ENCODE results near the gene ZHX3.

The ZHX3 gene

DNA sequence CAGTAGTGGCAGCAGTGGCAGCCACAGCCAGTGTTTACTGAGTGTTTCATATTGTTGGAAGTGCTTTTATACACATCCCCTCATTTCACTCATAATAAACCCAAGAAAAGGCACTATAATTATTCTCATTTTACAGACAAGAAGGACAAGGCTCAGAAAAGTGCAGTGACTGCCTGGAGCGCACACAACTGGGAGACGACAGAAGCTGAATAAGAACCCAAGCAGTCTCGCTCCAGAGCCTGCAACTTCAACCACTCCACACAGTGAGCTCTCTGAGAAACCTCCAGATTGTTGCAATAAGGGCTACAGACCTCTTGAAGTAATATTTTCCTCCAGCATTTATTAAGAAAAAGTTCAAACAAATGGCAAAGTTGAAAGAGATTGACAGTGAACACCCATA, 103.3 kb downstream of the ZHX3 start:
- no peak for TF ChIP-seq ZFX (IDR thresholded peaks at IDR 0.05; ENCODE audit: borderline replicate concordance)
- TF ChIP-seq, protein P1, sequence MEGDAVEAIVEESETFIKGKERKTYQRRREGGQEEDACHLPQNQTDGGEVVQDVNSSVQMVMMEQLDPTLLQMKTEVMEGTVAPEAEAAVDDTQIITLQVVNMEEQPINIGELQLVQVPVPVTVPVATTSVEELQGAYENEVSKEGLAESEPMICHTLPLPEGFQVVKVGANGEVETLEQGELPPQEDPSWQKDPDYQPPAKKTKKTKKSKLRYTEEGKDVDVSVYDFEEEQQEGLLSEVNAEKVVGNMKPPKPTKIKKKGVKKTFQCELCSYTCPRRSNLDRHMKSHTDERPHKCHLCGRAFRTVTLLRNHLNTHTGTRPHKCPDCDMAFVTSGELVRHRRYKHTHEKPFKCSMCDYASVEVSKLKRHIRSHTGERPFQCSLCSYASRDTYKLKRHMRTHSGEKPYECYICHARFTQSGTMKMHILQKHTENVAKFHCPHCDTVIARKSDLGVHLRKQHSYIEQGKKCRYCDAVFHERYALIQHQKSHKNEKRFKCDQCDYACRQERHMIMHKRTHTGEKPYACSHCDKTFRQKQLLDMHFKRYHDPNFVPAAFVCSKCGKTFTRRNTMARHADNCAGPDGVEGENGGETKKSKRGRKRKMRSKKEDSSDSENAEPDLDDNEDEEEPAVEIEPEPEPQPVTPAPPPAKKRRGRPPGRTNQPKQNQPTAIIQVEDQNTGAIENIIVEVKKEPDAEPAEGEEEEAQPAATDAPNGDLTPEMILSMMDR (IDR thresholded peaks at IDR 0.05), result no peak
- H3K27ac ChIP-seq, result no peak overlapping the region

DNA sequence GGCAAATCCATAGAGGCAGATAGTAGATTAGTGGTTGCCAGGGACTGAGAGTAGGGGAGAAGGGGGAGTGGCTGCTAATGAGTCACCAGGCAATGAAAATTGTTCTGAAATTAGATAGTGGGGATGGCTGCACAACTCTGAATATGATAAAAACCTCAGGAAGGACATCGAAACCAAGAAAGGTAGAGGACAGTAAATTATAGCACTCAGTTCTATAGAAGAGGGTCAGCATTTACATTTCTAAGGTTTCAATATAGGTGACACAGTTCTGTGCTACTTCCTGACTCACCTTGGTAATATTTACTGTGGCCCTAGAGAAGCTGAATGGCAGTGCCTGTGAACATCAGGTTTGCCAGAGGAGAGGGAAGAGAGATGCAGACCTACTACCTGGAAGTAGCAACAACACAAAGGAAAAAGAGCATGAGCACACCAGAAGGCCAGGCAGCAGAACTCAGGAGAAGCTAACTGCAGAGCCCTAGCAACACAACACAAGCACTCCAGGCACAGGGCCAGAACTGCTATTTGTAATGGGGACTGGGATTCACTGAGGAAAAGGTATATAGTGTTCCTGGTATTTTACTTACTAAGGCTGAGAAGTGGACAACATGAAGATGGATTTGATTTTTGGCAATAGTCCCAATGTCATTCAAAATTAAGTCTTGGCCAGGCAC, 104.2 kb downstream of the ZHX3 start:
- TF ChIP-seq, protein P1 (IDR thresholded peaks at IDR 0.05), result no peak
- no peak for TF ChIP-seq ZFX (IDR thresholded peaks at IDR 0.05; ENCODE audit: borderline replicate concordance)
- H3K27ac ChIP-seq, result no peak overlapping the region

DNA sequence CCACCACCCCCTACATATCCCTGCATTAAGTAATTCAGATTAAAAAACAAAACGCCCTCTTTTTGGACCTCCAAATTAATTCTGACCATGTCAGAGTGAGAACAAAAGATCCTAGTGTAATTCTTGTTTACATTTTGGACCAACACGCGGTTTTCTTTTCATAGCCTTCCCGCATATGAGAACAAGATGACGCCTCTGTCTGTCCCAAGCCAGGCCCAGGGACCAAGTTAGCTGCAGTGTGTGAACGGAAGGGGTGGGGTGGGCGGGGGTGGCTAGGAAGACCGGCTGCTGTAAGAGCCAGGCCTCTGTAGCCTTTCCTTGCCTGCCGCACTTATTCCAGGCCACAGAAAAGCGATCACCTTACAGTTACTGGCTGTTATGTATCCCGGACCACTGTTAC, 112.2 kb downstream of the ZHX3 start:
- TF ChIP-seq, protein P1 (IDR thresholded peaks at IDR 0.05), result no peak
- TF ChIP-seq ZFX (IDR thresholded peaks at IDR 0.05; ENCODE audit: borderline replicate concordance), result no peak
- H3K27ac ChIP-seq, result no peak overlapping the region

DNA sequence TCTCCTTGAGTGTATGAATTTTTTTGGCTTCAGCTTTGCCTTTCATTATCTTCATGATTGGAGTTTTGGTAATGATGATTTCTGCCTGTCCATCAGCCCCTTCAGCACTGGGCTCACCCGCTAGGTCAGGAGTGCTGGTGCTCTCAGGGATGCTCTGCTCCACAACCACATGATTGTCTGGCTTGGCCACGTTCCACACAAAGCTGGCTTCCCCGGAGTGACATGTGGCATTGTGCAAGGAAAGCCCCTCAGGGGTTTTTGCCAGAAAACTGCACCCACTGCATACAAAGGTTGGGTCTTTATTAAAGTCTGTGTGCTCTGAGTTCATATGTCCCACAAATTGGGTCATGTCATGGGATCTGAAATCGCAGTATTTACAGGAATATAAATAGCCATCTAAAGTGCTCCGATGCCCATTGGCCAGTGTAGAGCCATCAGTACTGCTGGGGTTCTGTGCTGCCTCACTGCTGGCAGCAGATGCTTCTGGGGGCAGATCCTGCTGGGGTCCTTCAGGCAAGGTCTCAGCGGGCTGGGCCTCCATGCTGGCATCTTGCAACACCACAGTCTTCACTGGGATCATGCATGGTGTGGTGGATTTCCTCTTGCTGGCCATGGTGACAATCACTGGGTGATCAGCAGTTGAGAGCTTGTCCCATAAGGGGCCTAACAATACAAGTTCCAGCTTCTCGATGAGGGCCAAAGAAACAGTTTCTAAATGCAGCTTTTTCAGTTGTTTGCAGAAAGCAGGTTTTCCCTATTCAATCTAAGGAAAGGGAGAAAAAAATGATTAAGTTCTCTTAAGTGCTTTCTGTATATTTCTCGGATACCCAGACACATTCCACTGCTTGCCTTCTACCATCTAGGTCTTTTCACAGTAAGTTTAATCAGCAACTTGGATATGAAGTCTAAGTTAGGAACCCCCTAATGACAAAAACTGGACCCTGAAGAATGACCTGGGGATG, 112.9 kb downstream of the ZHX3 start:
- H3K27ac ChIP-seq, result no peak overlapping the region
- TF ChIP-seq, protein P1 (IDR thresholded peaks at IDR 0.05), result no peak
- no peak for TF ChIP-seq ZFX (IDR thresholded peaks at IDR 0.05; ENCODE audit: borderline replicate concordance)

DNA sequence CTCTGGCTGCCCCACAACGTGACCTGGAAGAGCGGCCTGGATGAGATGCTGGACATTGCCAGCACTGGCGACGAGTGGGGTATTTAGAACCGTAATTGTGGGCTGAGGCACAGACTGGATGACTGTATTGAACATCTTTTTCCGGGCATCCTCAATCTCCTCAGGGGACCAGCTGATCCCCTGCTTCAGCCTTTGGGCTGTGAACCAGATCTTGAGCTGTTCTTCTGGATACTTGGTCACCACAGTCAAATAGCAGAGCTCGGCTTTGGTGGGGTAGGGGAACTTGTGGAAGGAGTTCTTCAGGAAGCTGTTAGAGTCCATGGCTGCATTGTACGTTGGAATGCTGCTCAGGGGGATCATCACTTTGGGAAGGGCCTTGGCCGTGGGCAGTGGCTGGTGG, 113.9 kb downstream of the ZHX3 start:
- no peak overlapping the region for H3K27ac ChIP-seq
- TF ChIP-seq, protein P1 (IDR thresholded peaks at IDR 0.05), result no peak
- TF ChIP-seq ZFX (IDR thresholded peaks at IDR 0.05; ENCODE audit: borderline replicate concordance), result no peak

DNA sequence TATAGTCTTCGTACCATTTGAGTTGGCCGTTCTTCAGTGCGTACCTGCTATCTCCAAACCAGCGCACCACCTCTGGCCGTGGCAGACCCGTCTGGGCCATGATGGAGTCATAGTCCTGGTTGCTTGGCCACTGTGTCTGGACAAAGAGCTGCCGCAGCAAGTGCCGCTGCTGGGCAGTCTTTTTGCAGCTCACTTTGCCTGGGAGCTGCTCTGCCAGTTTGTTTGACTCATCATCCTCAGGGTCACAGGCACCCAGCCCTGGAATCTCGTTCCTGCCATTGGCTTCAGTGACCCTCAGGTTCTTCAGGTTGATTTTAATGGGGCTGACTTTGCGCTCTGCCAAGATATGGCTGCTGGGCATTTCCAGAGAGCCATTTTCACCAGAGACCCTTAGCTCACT, 115.1 kb downstream of the ZHX3 start:
- no peak overlapping the region for H3K27ac ChIP-seq
- TF ChIP-seq, protein P1 (IDR thresholded peaks at IDR 0.05), result no peak
- no peak for TF ChIP-seq ZFX (IDR thresholded peaks at IDR 0.05; ENCODE audit: borderline replicate concordance)

DNA sequence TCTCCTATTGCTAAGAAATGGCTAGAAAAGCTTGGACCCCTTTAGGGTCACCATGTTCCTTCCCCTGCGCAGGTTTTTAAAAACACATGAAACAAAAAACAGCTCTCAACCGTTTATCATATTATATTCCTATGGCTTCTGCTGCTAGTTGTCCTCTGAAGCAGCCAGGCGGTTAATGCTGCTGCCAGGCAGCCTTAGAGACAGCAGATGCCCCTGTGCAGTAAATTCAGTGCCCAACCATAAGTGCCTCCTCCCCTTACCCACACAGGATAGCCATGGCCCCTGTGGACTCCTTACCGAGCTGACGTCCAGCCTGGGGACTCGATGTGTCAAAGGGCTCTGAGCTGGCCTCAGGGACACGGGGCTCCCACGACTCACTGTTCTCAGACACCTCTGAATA, 115.8 kb downstream of the ZHX3 start:
- TF ChIP-seq, protein P1 (IDR thresholded peaks at IDR 0.05), result no peak
- no peak for TF ChIP-seq ZFX (IDR thresholded peaks at IDR 0.05; ENCODE audit: borderline replicate concordance)
- no peak overlapping the region for H3K27ac ChIP-seq

Measured in 22Rv1 (cell line).